ENCODE measurements around the gene ATP5IF1.

DNA sequence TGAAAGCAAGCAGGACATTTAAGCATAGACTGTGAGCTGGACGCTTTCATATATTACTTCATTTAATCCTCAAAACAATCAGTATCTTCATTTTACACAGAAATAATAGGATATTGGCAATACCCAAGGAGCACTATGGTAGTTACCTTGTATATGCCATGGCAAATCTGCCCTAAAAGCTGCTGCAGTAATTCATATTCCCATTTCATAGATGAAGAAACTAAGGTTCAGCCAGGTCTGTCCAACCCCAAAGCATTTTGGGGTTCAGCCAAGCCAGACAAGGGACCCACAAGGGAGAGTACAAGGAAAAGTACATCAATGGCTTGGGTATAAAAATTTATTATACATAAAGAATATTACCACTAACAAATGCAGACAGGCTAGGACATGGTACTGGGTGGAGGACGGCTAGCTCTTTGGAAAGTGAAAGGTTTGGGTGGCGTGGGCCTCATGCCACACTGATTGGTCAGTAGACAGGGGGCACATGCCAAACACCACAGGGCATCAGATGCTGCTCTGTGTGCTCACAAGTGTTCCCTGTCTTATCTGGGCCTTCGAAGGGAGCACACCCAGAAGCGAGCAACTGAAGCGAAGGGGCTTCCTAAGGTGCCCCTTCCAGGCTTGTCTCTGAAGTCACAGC, 35.6 kb upstream of the ATP5IF1 start:
- TF ChIP-seq CTCF (IDR thresholded peaks at IDR 0.05) (no peak), POLR2A (IDR thresholded peaks at IDR 0.05) (no peak)
